IPS-18c (cell line): ENCODE data around the gene SPRR4.

ENCODE experiments used
- H3K4me3 ChIP-seq: 2 replicates; pipeline ENCODE4 v1.7.0; 2013; ENCODE audit warnings: low read depth, mild to moderate bottlenecking, low read length, moderate library complexity; ENCODE audit not compliant: insufficient read depth
- H3K9me3 ChIP-seq: one replicate; pipeline ENCODE4 v1.6.1; 2013; ENCODE audit warnings: mild to moderate bottlenecking, low read length, moderate library complexity; ENCODE audit not compliant: control insufficient read depth, insufficient read depth

The SPRR4 gene

GRCh38 chr1:152970495-152970894 is at the start of gene SPRR4:
TSS of gene SPRR4 (plus strand) at chr1:152970648. CDS start at chr1:152971891, 1,243 bp downstream.
- no peak within 1 kb of the TSS for H3K4me3 ChIP-seq
- H3K9me3 ChIP-seq = no peaks in the 10 kb centered on the region

GRCh38 chr1:152924191-152924590 is 46.3 kb upstream of the SPRR4 start:
- Histone ChIP-seq H3K9me3 (no peaks in the 10 kb centered on the region), H3K4me3 (no peak overlapping the region)

- H3K4me3 ChIP-seq = no peak overlapping the region
- H3K9me3 ChIP-seq = no peaks in the 10 kb centered on the region
These were observed 44.4 kb upstream of the SPRR4 start for GRCh38 chr1:152926091-152926490.

- Histone ChIP-seq H3K9me3 (no peaks in the 10 kb centered on the region), H3K4me3 (no peak overlapping the region)
These were observed 41.8 kb upstream of the SPRR4 start for GRCh38 chr1:152928671-152929070.

GRCh38 chr1:152932170-152932811 is 38.2 kb upstream of the SPRR4 start:
- Histone ChIP-seq H3K9me3 (peaks cover 2% of the 10 kb centered on the region), H3K4me3 (no peak overlapping the region)

GRCh38 chr1:152933196-152933595 is 37.3 kb upstream of the SPRR4 start:
- no peak overlapping the region for H3K4me3 ChIP-seq
- peaks cover 2% of the 10 kb centered on the region for H3K9me3 ChIP-seq

- Histone ChIP-seq H3K9me3 (peaks cover 2% of the 10 kb centered on the region), H3K4me3 (no peak overlapping the region)
These were observed 29.8 kb upstream of the SPRR4 start for GRCh38 chr1:152940614-152941013.

- Histone ChIP-seq H3K9me3 (peaks cover 2% of the 10 kb centered on the region), H3K4me3 (no peak overlapping the region)
These were observed 29.3 kb upstream of the SPRR4 start for GRCh38 chr1:152941037-152941711.

GRCh38 chr1:152942161-152942560 is 28.3 kb upstream of the SPRR4 start:
- Histone ChIP-seq H3K4me3 (no peak overlapping the region), H3K9me3 (peaks cover 2% of the 10 kb centered on the region)

- H3K4me3 ChIP-seq = no peak overlapping the region
- H3K9me3 ChIP-seq = peaks cover under 1% of the 10 kb centered on the region
These were observed 24.2 kb upstream of the SPRR4 start for GRCh38 chr1:152946248-152946647.

GRCh38 chr1:152946651-152947256 is 23.7 kb upstream of the SPRR4 start, which contains the start of gene SPRR5:
TSS of gene SPRR5 (plus strand) at chr1:152947206. CDS start at chr1:152948555, 1,349 bp downstream.
- Histone ChIP-seq H3K4me3 (no peak within 1 kb of the TSS), H3K9me3 (no peaks in the 10 kb centered on the region)

- H3K4me3 ChIP-seq = no peak overlapping the region
- no peaks in the 10 kb centered on the region for H3K9me3 ChIP-seq
These were observed 18.7 kb upstream of the SPRR4 start for GRCh38 chr1:152951711-152952110.

- Histone ChIP-seq H3K4me3 (no peak overlapping the region), H3K9me3 (no peaks in the 10 kb centered on the region)
These were observed 16.7 kb upstream of the SPRR4 start for GRCh38 chr1:152953761-152954160.

GRCh38 chr1:152954436-152954835 is 16.0 kb upstream of the SPRR4 start:
- Histone ChIP-seq H3K9me3 (no peaks in the 10 kb centered on the region), H3K4me3 (no peak overlapping the region)

- no peak overlapping the region for H3K4me3 ChIP-seq
- H3K9me3 ChIP-seq = no peaks in the 10 kb centered on the region
These were observed 12.9 kb upstream of the SPRR4 start for GRCh38 chr1:152957561-152957960.

GRCh38 chr1:152959273-152959672 is 11.2 kb upstream of the SPRR4 start:
- Histone ChIP-seq H3K9me3 (no peaks in the 10 kb centered on the region), H3K4me3 (no peak overlapping the region)

- no peak overlapping the region for H3K4me3 ChIP-seq
- H3K9me3 ChIP-seq = no peaks in the 10 kb centered on the region
These were observed 10.5 kb upstream of the SPRR4 start for GRCh38 chr1:152959801-152960451.
